T-helper 17 cell (primary cell): ENCODE data around the gene MYO18A. TPM values are rescaled to one million over a fixed set of nuclear protein-coding genes. Genes with fewer than 3 reads are reported as not detected.
"Not testable (repeated sequence)": the region's sequence is repeated elsewhere in the genome, so short reads cannot be mapped to it uniquely, and the experiment has no call there.

Source experiments
- ATAC-seq: fragments of 150-1000 bp; cut with Tn5 transposase; 2 replicates; pipeline ENCODE4 v1.10.0; 2021; ENCODE audit warnings: mild to moderate bottlenecking, moderate library complexity
- DNase-seq, 3 donors: peaks; one replicate each; pipeline versions ENCODE4 v3.0.0 to v3.0.0-alpha.2; 2020 to 2021
- H3K9me3 ChIP-seq: one replicate; pipeline ENCODE4 v1.7.0; 2013; ENCODE audit warnings: low read length, mild to moderate bottlenecking; ENCODE audit not compliant: control insufficient read depth, poor library complexity, severe bottlenecking
- H3K27ac Mint-ChIP-seq: one replicate; pipeline ENCODE4 v1.8.0; 2022; ENCODE audit warnings: mild to moderate bottlenecking, moderate library complexity, mixed read lengths
- H3K27me3 Mint-ChIP-seq: one replicate; pipeline ENCODE4 v1.8.0; 2022; ENCODE audit warnings: mixed read lengths
- H3K36me3 Mint-ChIP-seq: one replicate; pipeline ENCODE4 v1.8.0; 2022; ENCODE audit warnings: low read depth, mixed read lengths
- H3K4me1 Mint-ChIP-seq: one replicate; pipeline ENCODE4 v1.8.0; 2022; ENCODE audit warnings: mild to moderate bottlenecking, mixed read lengths
- H3K4me3 Mint-ChIP-seq: one replicate; pipeline ENCODE4 v1.8.0; 2022; ENCODE audit warnings: mild to moderate bottlenecking, moderate library complexity, mixed read lengths
- total RNA-seq, 4 donors: library from RNA in 2 of 4; stranded (reverse) in 2 of 4; gene quantifications; one replicate each; pipeline ENCODE4 v1.2.3 and lab custom pipeline; 2022 to 2026

Gene MYO18A
- total RNA-seq, 2 donors from 2014 or later: 142 to 153 TPM

DNA sequence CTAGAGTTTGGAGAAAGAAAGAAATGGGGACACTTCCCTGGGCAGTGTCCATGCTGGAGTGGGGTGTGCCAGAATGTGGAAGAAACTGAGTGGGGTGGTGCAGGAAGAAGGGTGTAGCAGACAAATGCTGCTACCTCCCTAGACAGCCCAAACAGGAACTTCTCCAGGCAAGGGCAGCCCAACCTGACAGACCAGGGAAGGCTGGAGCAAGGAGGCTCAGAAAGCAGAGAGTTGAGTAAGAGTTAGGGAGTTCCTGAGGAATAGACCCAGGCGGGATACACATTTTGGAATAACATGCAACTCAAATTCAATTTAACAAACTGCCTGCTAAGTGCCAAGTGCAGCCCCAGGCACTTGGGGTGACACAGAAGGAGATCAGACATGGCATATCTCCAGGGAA, 1.0 kb upstream of the MYO18A start:
- Mint-ChIP-seq H3K4me1 (peaks cover 24% of the 10 kb centered on the region), H3K27ac (no peak overlapping the region), H3K36me3 (no peaks in the 10 kb centered on the region), H3K27me3 (peaks cover 4% of the 10 kb centered on the region), H3K4me3 (no peak overlapping the region)
- ATAC-seq: no peak
- H3K9me3 ChIP-seq: no peaks in the 10 kb centered on the region
- no peak for DNase-seq

DNA sequence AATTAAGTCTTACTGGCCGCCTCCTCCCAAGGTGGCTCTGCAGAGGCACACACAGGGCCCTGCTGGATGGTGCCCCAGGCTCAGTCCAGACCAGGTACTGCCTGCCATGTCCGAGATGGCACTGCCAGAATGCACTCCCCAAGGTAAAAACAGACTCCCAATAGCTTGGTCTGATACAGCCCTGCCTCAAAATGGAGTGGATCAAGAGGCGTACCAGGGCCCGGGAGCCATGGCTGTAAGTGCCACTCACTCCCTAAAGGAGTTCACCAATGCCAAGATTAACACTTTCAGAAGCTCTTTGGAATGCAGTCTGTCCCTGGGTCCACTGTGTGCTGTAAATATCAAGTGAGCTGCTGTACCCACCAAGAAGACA, 576 bp upstream of the MYO18A start:
- ATAC-seq: no peak
- Mint-ChIP-seq H3K4me1 (peaks cover 28% of the 10 kb centered on the region), H3K36me3 (no peaks in the 10 kb centered on the region), H3K27me3 (peaks cover 4% of the 10 kb centered on the region), H3K4me3 (peak overlapping the region; percentile 63), H3K27ac (no peak overlapping the region)
- no peak for DNase-seq
- H3K9me3 ChIP-seq: no peaks in the 10 kb centered on the region

GRCh38 chr17:29179232-29180033, 765 bp downstream of the MYO18A start:
- H3K27me3 Mint-ChIP-seq: peaks cover 4% of the 10 kb centered on the region
- peak overlapping the region; percentile 39 for H3K4me3 Mint-ChIP-seq
- H3K36me3 Mint-ChIP-seq: no peaks in the 10 kb centered on the region
- no peak for ATAC-seq
- no peaks in the 10 kb centered on the region for H3K9me3 ChIP-seq
- peaks cover 28% of the 10 kb centered on the region for H3K4me1 Mint-ChIP-seq
- peak overlapping the region; percentile 91 for H3K27ac Mint-ChIP-seq
- DNase-seq: no peak

- no peak for DNase-seq
- Mint-ChIP-seq H3K27ac (peak overlapping the region; percentile 91), H3K27me3 (peaks cover 4% of the 10 kb centered on the region), H3K4me3 (peak overlapping the region; percentile 45), H3K36me3 (no peaks in the 10 kb centered on the region), H3K4me1 (peaks cover 28% of the 10 kb centered on the region)
- no peak for ATAC-seq
- no peaks in the 10 kb centered on the region for H3K9me3 ChIP-seq
These were observed 1.4 kb downstream of the MYO18A start for GRCh38 chr17:29178750-29179231.

- H3K36me3 Mint-ChIP-seq: no peaks in the 10 kb centered on the region
- peaks cover 4% of the 10 kb centered on the region for H3K27me3 Mint-ChIP-seq
- H3K27ac Mint-ChIP-seq: peak overlapping the region; percentile 91
- peak overlapping the region; percentile 96 for H3K4me3 Mint-ChIP-seq
- peaks cover 28% of the 10 kb centered on the region for H3K4me1 Mint-ChIP-seq
- DNase-seq (no peak), ATAC-seq (no peak)
- H3K9me3 ChIP-seq: no peaks in the 10 kb centered on the region
These were observed 2.1 kb downstream of the MYO18A start for GRCh38 chr17:29177871-29178749.

- peak overlapping the region; percentile 96 for H3K4me3 Mint-ChIP-seq
- H3K27me3 Mint-ChIP-seq: peaks cover 4% of the 10 kb centered on the region
- no peaks in the 10 kb centered on the region for H3K36me3 Mint-ChIP-seq
- no peaks in the 10 kb centered on the region for H3K9me3 ChIP-seq
- ATAC-seq (no peak), DNase-seq (no peak)
- peak overlapping the region; percentile 91 for H3K27ac Mint-ChIP-seq
- H3K4me1 Mint-ChIP-seq: peaks cover 28% of the 10 kb centered on the region
These were observed 2.7 kb downstream of the MYO18A start for GRCh38 chr17:29177541-29177870.

DNA sequence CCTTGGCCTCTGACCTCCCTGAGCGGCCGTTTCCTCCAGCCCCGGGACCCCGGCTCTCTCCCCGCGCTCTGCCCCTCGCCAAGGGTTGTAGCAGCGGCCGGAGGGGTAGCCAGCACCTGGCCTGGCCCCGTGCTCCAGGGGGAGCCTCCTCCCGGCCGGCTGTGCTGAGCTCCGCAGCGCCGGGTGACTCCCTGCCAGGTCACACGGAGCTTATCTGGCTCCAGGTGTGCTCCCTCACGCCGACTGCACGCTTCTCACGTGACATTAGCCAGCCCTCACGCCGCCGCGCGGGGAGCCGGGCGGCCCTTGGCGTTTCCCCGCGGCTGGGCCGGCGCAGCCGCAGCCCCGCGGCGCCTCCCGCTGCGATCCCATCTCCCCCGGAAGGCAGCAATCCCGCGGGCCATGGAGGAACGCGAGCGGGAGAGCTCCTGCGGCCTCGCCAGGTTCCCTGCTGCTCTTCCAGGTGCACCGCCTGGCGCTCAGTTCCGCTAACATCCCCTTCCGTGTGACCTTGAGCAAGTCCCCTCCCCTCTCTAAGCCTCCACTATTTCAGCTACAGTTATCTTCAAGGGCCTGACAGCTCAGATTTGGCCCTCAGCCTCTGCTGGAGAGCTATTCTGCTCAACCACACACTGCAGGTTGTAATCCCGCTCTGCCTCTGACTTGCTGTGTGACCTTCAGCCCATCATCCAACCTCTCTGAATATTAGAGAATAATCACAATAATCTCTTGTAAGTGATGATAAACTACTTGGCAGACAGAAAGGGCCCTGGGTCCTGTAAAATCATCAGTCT, 3.4 kb downstream of the MYO18A start:
- Mint-ChIP-seq H3K4me3 (peak overlapping the region; percentile 96), H3K27me3 (peaks cover 4% of the 10 kb centered on the region), H3K4me1 (peaks cover 28% of the 10 kb centered on the region), H3K36me3 (no peaks in the 10 kb centered on the region), H3K27ac (peak overlapping the region; percentile 91)
- DNase-seq (peak; percentile 29 to 49 (median 48)), ATAC-seq (peak; percentile 70)
- H3K9me3 ChIP-seq: no peaks in the 10 kb centered on the region

DNA sequence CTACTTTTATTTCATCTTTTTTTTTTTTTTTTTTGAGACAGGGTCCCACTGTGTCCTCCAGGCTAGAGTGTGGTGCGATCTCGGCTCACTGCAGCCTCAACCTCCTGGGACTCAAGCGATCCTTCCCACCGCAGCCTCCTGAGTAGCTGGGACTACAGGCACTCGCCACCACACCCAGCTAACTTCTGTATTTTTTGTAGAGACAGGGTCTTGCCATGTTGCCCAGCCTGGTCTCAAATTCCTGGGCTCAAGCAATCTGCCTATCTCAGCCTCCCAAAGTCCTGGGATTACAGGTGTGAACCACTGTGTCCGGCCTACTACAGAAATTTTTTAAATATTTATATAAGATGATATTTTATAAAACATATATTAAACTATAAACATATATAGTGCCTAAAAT, 4.8 kb downstream of the MYO18A start:
- ATAC-seq: no peak
- peaks cover 23% of the 10 kb centered on the region for H3K4me1 Mint-ChIP-seq

GRCh38 chr17:29172589-29172988, 7.6 kb downstream of the MYO18A start:
- Mint-ChIP-seq H3K27ac (no peak overlapping the region), H3K36me3 (peaks cover 4% of the 10 kb centered on the region), H3K4me3 (no peak overlapping the region)

More for the DNA sequence above, 4.8 kb downstream of the MYO18A start:
- H3K9me3 ChIP-seq: no peaks in the 10 kb centered on the region
- H3K36me3 Mint-ChIP-seq: peaks cover 3% of the 10 kb centered on the region
- no peak overlapping the region for H3K4me3 Mint-ChIP-seq
- H3K27ac Mint-ChIP-seq: no peak overlapping the region
- H3K27me3 Mint-ChIP-seq: no peaks in the 10 kb centered on the region
- no peak for DNase-seq

DNA sequence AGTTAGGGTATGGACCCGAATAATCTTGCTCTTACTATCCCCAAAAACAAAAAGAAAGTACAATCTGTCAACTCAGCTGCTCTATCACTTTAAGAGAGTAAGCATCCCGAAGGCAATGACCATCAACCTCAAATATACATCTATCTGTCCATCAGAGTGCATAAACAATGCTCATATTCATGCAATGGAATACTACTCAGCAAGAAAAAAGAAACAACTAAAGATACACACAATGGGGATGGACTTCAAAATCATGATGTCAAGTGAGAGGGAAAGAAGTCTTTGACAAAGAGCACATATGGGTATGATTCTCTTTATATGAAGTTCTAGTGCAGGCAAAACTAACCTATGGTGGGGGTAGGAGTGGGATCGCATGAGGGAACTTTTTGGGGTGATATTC, 9.5 kb downstream of the MYO18A start:
- peaks cover 6% of the 10 kb centered on the region for H3K36me3 Mint-ChIP-seq
- ATAC-seq (no peak), DNase-seq (no peak)
- H3K9me3 ChIP-seq: no peaks in the 10 kb centered on the region
- H3K27ac Mint-ChIP-seq: no peak overlapping the region
- H3K4me3 Mint-ChIP-seq: no peak overlapping the region
- H3K27me3 Mint-ChIP-seq: no peaks in the 10 kb centered on the region
- peaks cover 6% of the 10 kb centered on the region for H3K4me1 Mint-ChIP-seq

More at GRCh38 chr17:29172589-29172988, 7.6 kb downstream of the MYO18A start:
- DNase-seq (no peak), ATAC-seq (no peak)
- Mint-ChIP-seq H3K4me1 (peaks cover 17% of the 10 kb centered on the region), H3K27me3 (no peaks in the 10 kb centered on the region)
- H3K9me3 ChIP-seq: no peaks in the 10 kb centered on the region

- DNase-seq: no peak
- Mint-ChIP-seq H3K27me3 (no peaks in the 10 kb centered on the region), H3K36me3 (peaks cover 6% of the 10 kb centered on the region), H3K4me3 (no peak overlapping the region), H3K27ac (no peak overlapping the region), H3K4me1 (peaks cover 8% of the 10 kb centered on the region)
- no peaks in the 10 kb centered on the region for H3K9me3 ChIP-seq
- ATAC-seq: no peak
These were observed 10.2 kb downstream of the MYO18A start for GRCh38 chr17:29169806-29170591.

GRCh38 chr17:29168759-29169126, 11.5 kb downstream of the MYO18A start:
- not testable (repeated sequence) for DNase-seq, H3K27ac Mint-ChIP-seq, ATAC-seq

More at GRCh38 chr17:29168759-29169126, 11.5 kb downstream of the MYO18A start:
- not testable (repeated sequence) for H3K4me3 Mint-ChIP-seq, H3K36me3 Mint-ChIP-seq, H3K4me1 Mint-ChIP-seq, H3K9me3 ChIP-seq, H3K27me3 Mint-ChIP-seq
